ENCODE results near the gene ATP11C.
"Not testable (repeated sequence)": the region's sequence is repeated elsewhere in the genome, so short reads cannot be mapped to it uniquely, and the experiment has no call there.

The ATP11C gene

GRCh38 chrX:139924069-139924695, 8.7 kb downstream of the ATP11C start:
- DNase-seq = no peak

- DNase-seq = not testable (repeated sequence)
Measured at GRCh38 chrX:139921142-139921541, 11.7 kb downstream of the ATP11C start.

GRCh38 chrX:139920316-139920715, 12.5 kb downstream of the ATP11C start:
- DNase-seq = no peak

GRCh38 chrX:139914421-139914820, 18.4 kb downstream of the ATP11C start:
- DNase-seq = no peak

- no peak for DNase-seq
Measured at GRCh38 chrX:139909712-139910111, 23.1 kb downstream of the ATP11C start.

- no peak for DNase-seq
Measured at GRCh38 chrX:139907078-139907477, 25.8 kb downstream of the ATP11C start.

- no peak for DNase-seq
Measured at GRCh38 chrX:139905743-139906142, 27.1 kb downstream of the ATP11C start.

- DNase-seq = no peak
Measured at GRCh38 chrX:139905051-139905450, 27.8 kb downstream of the ATP11C start.

GRCh38 chrX:139903210-139903609, 29.6 kb downstream of the ATP11C start:
- no peak for DNase-seq

- DNase-seq = no peak
Measured at GRCh38 chrX:139902559-139902958, 30.3 kb downstream of the ATP11C start.

- DNase-seq = no peak
Measured at GRCh38 chrX:139898334-139898733, 34.5 kb downstream of the ATP11C start.

GRCh38 chrX:139892512-139892911, 40.3 kb downstream of the ATP11C start:
- no peak for DNase-seq

- DNase-seq = no peak
Measured at GRCh38 chrX:139890991-139891700, 41.7 kb downstream of the ATP11C start.

GRCh38 chrX:139889760-139890159, 43.1 kb downstream of the ATP11C start:
- no peak for DNase-seq

- DNase-seq = no peak
Measured at GRCh38 chrX:139883984-139884383, 48.9 kb downstream of the ATP11C start.

GRCh38 chrX:139882299-139882698, 50.6 kb downstream of the ATP11C start:
- no peak for DNase-seq

- no peak for DNase-seq
Measured at GRCh38 chrX:139881572-139881971, 51.3 kb downstream of the ATP11C start.

GRCh38 chrX:139881130-139881529, 51.7 kb downstream of the ATP11C start:
- DNase-seq = no peak

GRCh38 chrX:139877710-139878414, 55.0 kb downstream of the ATP11C start:
- DNase-seq = no peak

GRCh38 chrX:139875841-139876240, 57.0 kb downstream of the ATP11C start:
- no peak for DNase-seq

- DNase-seq = no peak
Measured at GRCh38 chrX:139869796-139870195, 63.1 kb downstream of the ATP11C start.

- no peak for DNase-seq
Measured at GRCh38 chrX:139864640-139865039, 68.2 kb downstream of the ATP11C start.

GRCh38 chrX:139862208-139862607, 70.6 kb downstream of the ATP11C start:
- no peak for DNase-seq

- DNase-seq = not testable (repeated sequence)
Measured at GRCh38 chrX:139856826-139857225, 76.0 kb downstream of the ATP11C start.
